Activated CD4-positive, alpha-beta T cell treated with anti-CD3 and anti-CD28 coated beads, Interleukin-2, amount 50 U/mL, for 4 hours (primary cell): Measurements from ENCODE around the gene NT5DC1.
"Not testable (repeated sequence)": the region's sequence is repeated elsewhere in the genome, so short reads cannot be mapped to it uniquely, and the experiment has no call there.

Experiments used
- DNase-seq, 2 experiments: peaks; one replicate each; pipeline ENCODE4 v3.0.0-alpha.2; 2020

The NT5DC1 gene

DNA sequence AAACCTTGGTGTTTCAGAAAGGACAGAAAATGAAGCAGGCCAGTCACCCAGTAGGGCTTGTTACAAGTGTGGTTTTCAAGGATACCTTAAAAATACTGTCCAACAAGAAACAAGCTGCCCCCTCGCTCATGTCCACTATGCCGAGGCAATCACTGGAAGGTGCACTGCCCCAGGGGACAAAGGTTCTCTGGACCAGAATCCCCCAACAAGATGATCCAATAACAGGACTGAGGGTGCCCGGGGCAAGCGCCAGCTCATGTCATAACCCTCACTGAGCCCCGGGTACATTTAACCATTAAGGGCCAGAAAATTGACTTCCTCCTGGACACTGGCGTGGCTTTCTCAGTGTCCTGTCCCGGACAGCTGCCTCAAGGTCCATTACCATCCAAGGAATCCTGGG, 6.6 kb upstream of the NT5DC1 start:
- DNase-seq = no peak

DNA sequence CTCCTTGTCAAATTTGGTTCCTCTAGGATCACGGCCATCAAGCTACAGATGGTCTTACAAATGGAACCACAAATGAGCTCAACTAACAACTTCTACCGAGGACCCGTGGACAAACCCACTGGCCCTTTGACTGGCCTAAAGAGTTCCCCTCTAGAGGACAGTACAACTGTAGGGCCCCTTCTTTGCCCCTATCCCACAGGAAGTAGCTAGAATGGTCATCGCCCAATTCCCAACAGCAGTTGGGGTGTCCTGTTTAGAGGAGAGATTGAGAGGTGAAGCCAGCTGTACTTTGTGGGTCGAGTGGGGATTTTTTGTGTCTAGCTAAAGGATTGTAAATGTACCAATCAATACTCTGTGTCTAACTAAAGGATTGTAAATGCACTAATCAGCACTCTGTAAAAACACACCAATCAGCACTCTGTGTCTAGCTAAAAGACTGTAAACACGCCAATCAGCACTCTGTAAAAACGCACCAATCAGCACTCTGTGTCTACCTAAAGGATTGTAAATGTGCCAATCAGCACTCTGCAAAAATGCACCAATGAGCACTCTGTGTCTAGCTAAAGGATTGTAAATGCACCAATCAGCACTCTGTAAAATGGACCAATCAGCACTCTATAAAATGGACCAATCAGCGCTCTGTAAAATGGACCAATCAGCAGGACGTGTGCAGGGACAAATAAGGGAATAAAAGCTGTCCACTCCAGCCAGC, 4.4 kb upstream of the NT5DC1 start:
- not testable (repeated sequence) for DNase-seq

DNA sequence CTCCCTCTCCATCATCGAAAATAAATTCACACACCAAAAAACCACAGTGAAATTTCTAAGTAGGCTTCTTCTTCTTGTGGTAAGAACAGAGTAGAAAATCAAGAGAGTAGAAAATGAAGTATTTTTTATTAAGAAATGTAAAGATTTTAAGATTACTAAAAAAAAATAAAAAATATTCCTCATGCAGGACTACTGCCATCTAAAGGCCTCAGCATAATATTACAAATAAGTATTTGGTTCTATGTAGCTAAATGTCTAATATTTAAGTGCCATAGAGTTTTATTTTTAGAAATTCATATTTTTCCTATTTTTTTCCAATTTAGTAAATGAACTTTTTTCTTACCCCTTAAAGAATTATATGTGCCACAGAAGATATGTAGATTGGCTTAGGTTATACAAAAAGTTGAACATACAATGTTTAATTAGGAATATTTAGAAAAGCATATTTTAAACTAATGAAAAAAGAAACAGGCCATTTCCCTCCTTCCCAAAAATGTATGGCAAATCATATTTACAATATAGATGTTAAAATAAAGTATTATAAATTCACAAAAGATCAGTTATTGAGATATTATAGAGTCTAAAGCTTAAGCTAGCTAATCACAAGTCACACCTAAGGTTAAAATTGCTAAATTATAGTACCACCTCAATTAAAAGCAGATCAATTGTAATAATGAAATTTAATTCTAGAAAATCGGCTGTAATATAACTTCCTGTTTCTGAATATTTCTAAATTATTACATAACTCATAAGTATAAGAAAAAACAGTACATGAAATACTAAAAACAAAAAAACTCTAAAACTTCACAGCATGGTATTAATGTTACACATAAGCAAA, 3.5 kb upstream of the NT5DC1 start:
- DNase-seq = no peak

DNA sequence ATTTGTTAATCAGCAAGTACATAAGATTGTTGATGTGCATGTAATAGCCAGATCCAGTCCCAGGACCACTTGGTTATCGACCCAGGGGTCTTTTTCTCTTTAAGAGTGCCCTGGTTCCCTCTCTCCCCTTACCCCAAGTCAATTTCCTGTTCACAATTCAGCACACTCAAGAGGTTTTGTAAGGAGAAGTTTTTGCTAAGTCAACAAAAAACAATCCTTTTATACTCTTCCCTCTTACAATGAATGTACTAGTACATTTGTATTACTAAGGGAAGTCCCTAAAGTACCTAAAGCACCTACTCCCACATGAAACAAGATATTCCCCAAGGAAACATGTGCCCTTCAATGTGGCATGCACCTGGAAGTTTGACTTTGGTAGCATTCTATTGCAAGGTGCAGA, 1.6 kb upstream of the NT5DC1 start:
- DNase-seq = no peak

DNA sequence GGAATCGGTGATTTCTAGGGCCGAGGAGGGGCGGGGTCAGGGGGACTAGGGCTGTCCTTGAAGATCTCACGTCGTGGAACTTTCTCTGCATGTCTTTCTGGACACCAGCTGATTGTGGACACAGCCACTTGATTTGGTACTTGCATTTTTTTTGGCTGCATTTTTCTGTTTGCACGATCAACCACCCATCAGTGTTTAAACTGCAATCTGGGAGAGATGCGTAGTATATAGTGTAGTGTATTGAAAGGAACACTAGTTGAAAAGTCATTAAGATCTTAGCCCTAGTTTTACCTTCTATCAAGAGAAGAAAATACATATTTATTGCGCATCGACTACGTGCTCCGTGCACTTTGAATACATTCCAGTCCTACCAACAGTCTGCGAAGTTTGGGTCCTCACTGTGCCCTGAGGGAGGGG, 657 bp downstream of the NT5DC1 start:
- no peak for DNase-seq

DNA sequence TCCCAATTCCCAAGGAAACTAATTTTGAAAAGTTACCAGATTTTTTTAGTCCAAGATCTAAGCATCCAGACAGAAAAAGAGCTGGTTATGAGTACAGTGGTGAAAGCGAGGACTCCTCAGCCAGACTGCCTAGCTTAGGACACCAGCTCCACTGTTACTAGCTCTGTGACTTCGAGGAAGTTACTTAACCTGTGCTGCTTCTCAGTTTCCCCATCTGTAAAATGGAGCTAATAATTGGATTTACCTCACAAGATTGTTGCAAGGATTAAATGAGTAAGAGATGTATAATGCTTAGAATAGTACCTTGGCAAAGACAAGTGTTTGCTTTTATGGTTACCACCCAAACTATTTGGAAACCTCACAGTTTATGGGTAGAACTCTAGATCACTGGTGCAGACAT, 1.1 kb downstream of the NT5DC1 start:
- DNase-seq = no peak

DNA sequence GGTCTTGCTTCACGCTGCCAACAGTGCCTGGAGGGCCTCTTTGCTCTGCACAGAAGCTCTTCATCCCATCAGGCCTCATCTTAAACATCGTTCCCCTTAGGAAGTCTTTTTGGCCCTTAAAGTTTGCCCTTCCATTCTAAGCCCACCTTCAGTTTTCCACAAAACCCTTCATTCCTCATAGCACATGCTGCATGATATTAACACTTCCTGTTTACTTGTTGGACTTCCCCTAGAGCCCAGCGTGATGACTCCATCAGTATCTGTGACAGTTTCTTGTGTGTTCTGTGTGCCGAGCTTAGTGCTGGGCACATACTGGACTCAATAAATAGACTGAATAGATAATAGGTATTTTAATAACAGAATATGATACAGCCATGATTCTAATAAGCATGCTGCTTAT, 2.2 kb downstream of the NT5DC1 start:
- DNase-seq = no peak

DNA sequence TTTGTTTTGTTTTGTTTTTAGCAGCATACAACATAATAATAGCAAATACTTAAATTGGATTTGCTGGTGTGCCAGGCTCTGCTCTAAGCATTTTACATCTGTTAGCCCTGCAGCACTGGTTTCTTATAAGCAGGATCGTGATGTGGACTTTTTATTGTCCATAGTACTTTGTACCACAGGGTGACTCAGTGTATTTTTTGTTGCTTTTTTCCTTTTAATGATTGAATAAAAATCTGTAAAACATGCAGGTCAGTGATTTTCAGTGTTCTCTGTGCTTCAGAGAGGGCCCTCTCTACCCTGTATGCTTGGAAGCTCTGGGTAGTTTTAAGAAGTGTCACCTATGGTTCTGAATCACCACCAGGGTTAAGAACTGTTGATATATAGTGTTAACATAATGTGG, 4.0 kb downstream of the NT5DC1 start:
- no peak for DNase-seq

DNA sequence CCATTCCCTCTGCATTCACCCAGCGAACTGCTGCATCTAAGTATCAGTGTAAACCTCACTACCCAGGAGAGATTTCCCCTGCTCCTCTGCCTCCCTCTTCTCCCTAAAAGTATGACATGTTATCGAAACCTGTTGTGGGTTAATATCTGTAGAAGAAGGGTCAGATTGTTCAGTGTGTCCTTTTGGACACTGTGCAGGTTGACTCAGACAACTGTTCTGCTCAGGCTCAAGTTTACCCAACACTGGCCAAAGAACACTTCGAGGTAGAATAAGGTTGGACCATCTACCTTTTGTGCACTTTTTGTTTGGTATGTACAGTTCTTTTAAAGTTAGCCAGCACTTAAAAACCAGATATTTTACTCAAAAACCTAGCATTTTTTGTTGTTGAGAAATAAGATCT, 4.6 kb downstream of the NT5DC1 start:
- DNase-seq = no peak

DNA sequence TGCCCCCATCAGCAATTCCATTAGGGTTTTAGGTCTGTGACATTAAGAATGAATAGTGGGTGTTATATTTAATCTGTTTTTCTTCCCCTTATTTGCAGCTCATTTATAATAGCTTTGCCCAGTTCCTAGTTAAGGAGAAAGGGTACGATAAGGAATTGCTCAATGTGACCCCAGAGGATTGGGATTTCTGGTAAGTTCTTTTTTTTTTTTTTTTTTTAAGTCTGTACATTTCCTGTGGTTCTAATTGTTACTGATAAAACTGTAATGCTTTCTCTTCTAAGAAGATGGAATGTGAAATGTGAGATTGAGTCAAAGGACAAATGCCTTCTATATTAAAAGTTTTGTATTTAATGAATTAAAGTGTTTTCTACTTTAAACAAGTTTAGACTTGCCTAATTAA, 5.5 kb downstream of the NT5DC1 start:
- no peak for DNase-seq

DNA sequence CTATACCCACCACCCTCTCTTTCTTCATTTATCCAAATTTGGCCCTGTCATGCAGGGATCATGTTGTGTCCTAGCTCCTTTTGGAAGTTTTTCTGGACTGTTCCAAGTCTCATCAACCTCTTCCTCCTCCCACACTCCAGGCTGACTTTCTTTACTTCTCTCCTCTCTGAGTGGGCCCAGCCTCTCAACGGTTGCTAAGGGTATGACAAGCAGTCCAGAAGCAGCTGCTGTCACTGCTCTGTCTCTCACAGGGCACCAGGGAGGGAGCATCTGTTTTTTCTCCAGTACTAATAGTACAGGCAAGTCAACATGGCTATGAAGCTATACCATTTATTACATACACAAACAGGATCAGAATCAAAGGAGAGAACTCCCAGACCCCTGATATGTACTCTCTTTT, 8.2 kb downstream of the NT5DC1 start:
- no peak for DNase-seq

DNA sequence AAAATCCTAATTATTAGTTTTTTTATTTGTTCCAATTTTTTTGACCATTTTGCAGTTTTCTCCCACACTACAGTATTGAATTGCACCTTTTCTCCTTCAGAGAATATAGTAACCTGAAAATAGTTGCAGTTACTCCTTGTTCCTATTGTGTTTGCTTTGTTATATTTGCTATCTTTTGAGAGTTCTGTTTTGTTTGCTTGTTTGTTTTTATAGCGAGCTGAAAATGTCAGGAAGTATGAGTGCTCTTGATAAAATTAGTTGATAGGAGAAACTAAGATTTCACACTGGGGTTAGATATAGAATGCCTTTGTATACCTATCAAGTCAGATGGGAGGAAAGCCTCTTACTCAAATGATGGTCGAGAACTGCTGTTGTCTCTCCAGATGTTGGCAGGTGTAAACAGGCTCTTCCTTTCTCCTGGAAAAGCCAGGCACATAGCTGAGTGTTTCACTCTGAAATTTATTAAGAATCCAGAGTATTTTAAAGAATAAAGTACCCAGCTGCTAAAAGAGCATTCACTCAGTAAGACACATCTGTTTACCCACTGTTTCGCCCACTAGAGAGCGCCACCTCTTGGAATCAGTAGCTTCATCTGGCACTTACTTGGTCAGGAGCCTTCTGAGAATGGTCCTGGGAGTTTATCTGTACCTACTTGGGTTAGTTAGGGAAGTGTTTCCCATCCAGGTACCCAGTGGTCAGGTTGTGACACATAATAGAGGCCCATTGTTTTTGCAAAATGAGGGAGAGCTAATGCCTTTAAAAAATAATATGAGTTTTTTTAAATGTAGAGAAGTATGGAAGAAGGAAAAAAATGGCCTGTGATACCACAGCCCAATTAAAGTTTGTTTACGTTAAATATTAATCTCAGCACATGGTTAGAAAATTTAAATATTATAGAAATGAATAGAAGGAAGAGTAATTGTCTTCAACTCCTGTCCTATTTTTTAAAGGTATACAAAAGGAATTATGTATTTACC, 11.2 kb downstream of the NT5DC1 start:
- DNase-seq = no peak

DNA sequence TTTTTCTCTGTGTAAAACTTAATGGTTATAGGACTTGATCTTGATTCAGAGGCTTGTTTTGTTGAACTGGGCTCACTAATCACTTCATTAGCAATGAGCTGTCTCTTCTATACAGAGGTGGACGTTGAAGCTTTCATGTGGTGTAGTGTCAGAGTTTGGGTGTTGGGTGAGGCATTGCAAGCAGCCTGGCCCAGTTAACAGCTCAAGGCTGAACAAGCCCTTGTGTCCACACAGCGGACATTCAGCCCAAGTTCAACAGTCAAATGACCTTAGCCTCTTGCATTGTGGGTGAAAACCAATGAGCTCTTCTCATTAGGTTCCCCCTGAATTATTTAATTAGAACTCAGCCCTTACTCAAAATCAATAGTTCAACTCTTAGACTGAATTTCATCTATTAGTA, 12.7 kb downstream of the NT5DC1 start:
- DNase-seq = no peak

DNA sequence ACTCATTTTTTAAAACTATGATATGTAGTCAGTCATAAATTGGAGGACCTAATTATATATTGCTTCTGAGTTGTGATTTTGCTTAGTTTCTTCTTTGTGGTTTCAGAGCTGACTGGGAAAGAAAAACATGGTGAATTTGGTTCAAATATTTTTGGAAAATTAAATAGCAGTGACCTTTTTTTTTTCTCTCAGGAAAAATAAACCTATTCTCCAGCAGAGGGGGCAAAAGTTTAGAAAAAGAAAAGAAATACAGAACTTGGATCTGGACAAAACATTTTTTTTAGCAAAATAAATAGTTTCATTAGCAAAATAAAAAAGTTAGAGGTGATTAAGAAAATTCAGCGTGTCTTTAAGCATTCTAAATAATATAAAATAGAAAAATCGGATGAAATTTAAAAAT, 15.1 kb downstream of the NT5DC1 start:
- no peak for DNase-seq

DNA sequence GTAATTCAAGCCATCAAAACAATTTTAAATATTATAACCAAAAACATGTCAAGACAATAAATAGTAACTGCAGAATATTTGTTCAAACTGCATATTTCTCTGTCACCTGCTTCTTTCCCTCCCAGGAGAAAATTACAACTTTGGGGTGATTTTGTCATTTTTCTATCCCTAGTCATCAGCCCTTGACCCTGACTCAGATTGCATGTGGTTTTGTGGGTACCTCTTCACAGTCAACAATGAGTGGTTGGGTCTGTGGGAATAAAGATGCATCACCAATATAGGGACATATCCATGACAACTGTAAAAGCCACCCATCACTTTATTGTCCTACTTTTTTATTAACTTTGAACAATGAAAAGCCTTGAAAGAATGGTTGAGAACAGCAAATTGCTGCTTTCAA, 18.0 kb downstream of the NT5DC1 start:
- DNase-seq = no peak

DNA sequence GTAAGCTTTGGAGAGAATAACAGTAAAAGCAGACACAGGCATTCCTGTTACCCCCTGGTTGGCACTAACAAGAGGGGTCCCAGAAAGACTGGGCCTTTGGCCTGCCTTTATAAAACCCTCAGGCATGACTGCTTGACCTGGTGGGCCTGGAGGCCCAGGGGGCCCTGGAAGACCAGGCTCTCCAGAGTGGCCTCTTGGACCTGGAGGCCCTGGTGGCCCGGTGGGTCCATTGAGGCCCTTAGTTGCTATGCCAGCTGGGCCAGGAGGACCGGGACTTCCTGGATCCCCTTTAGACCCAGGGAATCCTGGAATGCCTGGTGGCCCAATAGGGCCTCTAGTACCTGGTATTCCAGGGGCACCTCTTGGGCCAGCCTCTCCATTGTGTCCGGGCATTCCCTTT, 19.8 kb downstream of the NT5DC1 start:
- no peak for DNase-seq

DNA sequence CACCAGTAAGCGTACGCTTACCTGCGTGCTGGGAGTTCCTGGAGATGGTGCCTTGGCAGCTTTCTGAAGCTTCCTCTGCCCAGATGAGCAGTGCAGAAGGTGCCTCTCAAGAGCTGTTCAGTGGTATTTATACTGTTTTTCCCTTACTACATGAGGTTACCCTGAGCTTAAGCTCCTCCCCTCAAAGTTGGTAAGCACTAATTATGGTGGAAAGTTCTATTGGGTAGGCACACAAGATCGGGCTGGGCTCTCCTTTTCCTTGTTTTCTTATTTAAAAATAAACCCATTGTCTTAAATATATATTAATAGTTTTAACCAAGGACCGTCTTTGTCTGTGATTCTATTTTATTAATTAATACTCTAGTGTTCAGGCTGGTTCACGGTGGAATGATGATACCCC, 25.4 kb downstream of the NT5DC1 start, which contains the start of gene COL10A1:
TSS of gene COL10A1 (minus strand) at position 101 of the 400 bp plus-strand sequence. CDS start 640 bp downstream, outside the sequence.
- DNase-seq = no peak

DNA sequence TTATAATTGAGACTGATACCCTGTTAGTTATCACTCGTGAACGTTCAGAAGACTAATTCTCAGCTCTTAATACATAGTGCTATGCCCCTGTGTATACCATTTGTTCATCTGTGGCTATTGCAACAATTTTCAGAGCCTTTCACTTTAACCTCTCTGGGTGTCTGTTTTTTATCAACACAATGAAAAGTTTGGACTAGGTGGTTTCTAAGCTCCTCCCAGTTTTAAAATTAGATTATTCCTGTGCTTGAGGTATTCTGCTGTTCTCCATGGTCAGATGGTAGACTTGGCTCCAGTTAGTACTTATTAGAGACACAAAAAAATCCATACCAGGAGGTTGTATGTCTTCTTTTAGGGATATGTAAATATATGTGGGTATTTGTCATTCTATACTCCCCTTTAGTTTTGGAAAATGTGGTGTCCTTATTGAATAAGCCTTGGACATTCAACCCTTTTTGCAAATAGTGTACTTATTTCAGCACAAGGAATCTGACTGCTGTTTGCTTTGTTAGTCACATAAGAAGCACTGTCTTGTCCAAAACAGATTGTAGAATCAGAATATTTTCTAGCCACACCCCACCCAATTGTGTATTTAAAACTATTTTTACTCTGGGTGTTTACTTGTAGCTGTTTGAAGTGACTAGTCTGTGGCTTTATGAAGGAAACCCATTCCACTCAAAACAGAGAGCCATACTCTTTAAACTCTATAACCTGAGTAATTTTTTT, 27.3 kb downstream of the NT5DC1 start:
- DNase-seq = no peak

DNA sequence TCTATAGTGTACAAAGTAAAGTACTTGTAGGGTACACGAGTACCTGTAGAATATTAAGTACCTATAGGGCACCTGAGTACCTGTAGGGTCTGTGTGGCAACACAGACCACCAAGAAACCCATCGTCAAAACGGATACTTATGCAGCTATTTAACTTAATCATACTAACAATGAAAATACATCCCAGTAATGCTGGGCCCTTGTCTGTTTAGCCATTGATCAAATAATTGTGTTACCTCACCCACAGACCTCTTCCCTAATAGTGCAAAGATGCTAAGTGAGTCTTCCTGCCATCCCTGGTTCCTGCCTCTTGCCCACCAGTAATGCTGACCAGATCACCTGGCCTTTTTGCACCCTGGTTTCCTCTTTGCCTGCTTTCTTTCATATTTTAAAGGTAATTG, 32.8 kb downstream of the NT5DC1 start:
- DNase-seq = no peak

DNA sequence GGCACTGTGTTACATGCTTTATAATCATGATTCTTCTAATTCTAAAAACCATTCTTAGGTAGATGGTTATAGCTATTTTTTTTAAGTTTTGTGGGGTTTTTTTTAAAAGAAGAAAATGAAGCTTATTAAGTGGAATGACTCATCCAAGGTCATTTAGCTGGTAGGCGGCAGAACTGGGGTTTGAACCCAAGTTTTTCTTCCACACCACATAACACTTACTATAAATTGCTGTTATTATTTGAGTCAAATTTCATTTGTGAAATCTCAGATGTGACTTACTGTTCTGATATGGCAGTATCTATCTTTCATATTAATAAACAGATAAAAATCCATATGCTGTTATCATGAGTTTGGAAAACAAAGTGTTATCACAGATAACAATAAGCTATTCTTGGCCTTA, 35.7 kb downstream of the NT5DC1 start:
- DNase-seq = no peak

DNA sequence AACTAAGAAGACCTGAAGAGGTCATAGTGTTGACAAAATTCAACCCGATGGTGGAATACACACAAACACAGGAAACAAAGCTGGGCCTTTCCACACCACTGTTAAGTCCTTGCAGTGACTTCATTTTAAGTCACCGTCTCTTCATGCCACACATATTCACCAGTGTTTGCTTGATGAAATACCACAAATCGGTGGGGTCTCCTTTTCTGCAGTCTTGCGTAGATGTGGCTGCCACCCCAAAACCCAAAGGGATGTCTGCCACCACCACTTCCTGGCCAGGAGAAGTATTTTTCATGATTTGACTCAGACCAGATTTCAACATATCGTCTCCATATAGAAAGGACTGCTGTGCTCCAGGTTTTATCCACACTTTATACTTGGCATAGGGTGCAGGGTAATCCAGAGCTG, 36.3 kb downstream of the NT5DC1 start:
- DNase-seq = no peak

DNA sequence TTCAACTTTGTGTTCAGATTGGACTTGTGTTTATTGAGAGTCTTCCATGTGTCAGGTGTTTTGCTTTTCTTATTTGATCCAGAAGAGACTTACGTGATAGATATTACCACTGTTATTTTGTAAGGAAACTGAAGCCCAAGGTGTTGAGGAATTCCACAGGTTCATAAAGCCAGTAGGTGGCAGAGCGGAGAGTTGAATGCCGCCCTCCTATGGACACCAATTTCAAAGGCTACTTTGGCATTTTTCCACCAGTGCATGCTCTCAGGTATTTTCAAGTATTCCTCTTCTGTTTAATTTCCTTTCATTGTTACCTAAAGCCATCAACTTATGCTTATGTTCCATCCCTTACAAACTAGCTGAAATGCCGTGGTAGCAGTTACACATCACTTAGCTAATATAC, 39.3 kb downstream of the NT5DC1 start:
- no peak for DNase-seq

DNA sequence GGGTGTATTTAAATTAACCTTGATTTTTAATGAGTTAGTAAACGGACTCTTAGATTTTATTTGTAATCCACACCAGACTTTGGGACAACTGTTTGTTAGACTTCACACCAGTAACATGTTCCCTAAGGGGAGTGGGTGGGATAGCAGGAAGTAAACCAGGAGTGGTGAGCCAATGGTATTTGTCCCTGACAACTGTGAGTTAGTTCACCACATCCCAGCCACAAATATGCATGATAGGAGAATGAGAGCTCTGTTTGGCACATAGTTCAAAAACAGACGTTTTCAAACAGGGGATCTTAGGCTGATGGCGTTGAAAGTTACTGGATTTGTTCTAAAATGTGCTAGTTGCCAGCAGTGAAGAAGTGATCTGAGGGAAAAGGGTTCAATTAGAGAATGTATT, 44.0 kb downstream of the NT5DC1 start:
- DNase-seq = no peak
